Thyroid gland (tissue), 4 donors: ENCODE measurements around the gene AGFG2. TPM values are rescaled to one million over a fixed set of nuclear protein-coding genes. Genes with fewer than 3 reads are reported as not detected.

Source experiments
- DNase-seq, 2 donors: peaks; one replicate each; pipeline ENCODE4 v3.0.0-alpha.2; 2019
- H3K27ac ChIP-seq, 3 donors: fragments of 200-600 bp; sonication (generic); 1 replicate in 2 of 3; 2 replicates in 1 of 3; pipeline ENCODE4 v1.5.1; 2016 to 2019; ENCODE audit warnings: mild to moderate bottlenecking in 1 of 3, moderate library complexity in 1 of 3
- H3K27me3 ChIP-seq: fragments of 200-600 bp; sonication (generic); one replicate; pipeline ENCODE4 v1.5.1; 2019
- H3K36me3 ChIP-seq, 2 donors: fragments of 200-600 bp; sonication (generic); one replicate each; pipeline ENCODE4 v1.5.1; 2016 to 2019
- H3K4me1 ChIP-seq, 2 donors: fragments of 200-600 bp; sonication (generic); one replicate each; pipeline ENCODE4 v1.5.1; 2017 to 2019
- H3K4me3 ChIP-seq, 3 donors: fragments of 200-600 bp; sonication (generic); replicated peaks in 1 of 3; 1 replicate in 2 of 3; 2 replicates in 1 of 3; pipeline ENCODE4 v1.5.1; 2016; ENCODE audit warnings: mild to moderate bottlenecking in 1 of 3
- H3K9me3 ChIP-seq: fragments of 200-600 bp; sonication (generic); one replicate; pipeline ENCODE4 v1.5.1; 2017
- CTCF ChIP-seq, 6 experiments: fragments of 200-600 bp in 3 of 6; fragments of 450-650 bp in 3 of 6; sonication (generic) in 3 of 6; IDR thresholded peaks; one replicate each; pipeline ENCODE4 v1.5.1; 2016 to 2019; ENCODE audit warnings: antibody characterized with exemption in 6 of 6, mild to moderate bottlenecking in 2 of 6, inconsistent platforms in 1 of 6, moderate library complexity in 1 of 6
- POLR2A ChIP-seq, 2 donors: fragments of 450-650 bp; IDR thresholded peaks; one replicate each; pipeline ENCODE4 v1.6.1; 2017; ENCODE audit warnings: antibody characterized with exemption in 2 of 2, mild to moderate bottlenecking in 2 of 2, moderate library complexity in 1 of 2
- WGBS, 2 donors: methylation state at CpG; one replicate each; pipeline ENCODE4 v1.1.5; 2017; 5-methylcytosine and 5-hydroxymethylcytosine counted together
- intact Hi-C: fragments of 100-400 bp; cut with DNase I; formaldehyde crosslinking; loops from one replicate; pipeline ENCODE4 v1.15.1; 2023
- small RNA-seq: library from RNA; depleted of rRNA; stranded (forward); fragments of <200 nt; gene quantifications from one replicate; pipeline ENCODE3, GENCODE V24; 2016
- total RNA-seq, 4 donors: library from RNA; depleted of rRNA; stranded (reverse); fragments of >200 nt; gene quantifications; one replicate each; pipeline ENCODE4 v1.2.3, GENCODE V29; 2016

AGFG2 gene
- total RNA-seq, 4 donors from 2014 or later = 26.1 to 34.6 (median 28.0) TPM

DNA sequence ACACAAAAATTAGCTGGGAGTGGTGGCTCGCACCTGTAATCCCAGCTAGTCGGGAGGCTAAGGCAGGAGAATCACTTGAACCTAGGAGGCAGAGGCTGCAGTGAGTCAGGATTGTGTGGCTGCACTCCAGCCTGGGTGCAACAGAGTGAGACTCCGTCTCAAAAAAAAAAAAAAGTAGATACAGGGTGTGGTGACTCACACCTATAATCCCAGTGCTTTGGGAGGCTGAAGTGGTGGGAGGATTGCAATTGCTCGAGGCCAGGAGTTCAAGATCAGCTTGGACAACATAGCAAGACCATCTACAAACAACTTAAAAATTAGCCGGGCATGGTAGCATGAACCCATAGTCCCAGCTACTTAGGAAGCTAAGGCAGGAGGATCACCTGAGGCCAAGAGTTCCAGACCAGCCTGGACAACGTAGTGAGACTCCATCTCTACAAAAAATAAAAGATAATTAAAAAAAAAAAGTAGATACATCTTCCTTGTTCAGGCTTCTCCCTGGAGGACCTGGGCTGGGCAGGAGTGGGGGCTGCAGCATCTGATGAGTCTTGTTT, 75.4 kb downstream of the AGFG2 start:
- DNase-seq = no peak
- Histone ChIP-seq H3K27ac (no peak overlapping the region), H3K4me3 (no peak overlapping the region), H3K4me1 (peaks cover 8 to 12% of the 10 kb centered on the region in 2 donors), H3K27me3 (no peaks in the 10 kb centered on the region), H3K9me3 (no peaks in the 10 kb centered on the region), H3K36me3 (no peaks in the 10 kb centered on the region)
- 86 to 88% methylated on average over 6 of the region's 6 CpGs for WGBS, 2 donors
- TF ChIP-seq POLR2A (IDR thresholded peaks at IDR 0.05) (no peak), CTCF (IDR thresholded peaks at IDR 0.05) (no peak)
- intact Hi-C loops = no loop called here

Small RNAs within 50 kb of the gene (small RNA-seq; reads per million reads assigned to genes)
- gene RN7SL416P = not detected
- gene SAP25 = not detected

Other genes with a start within 250 kb of the AGFG2 start
- gene SPDYE3, start 231.5 kb upstream of the AGFG2 start, total RNA-seq = not detected
- gene PILRB, start 181.1 kb upstream of the AGFG2 start, total RNA-seq = 10 to 100 TPM; 60.9 to 86.5 (median 73.9) TPM
- gene PILRA, start 165.7 kb upstream of the AGFG2 start, total RNA-seq = 1 to 10 TPM; 2.4 to 6.4 (median 4.4) TPM
- 1 to 10 TPM; 3.6 to 7.1 (median 4.3) TPM for gene ZCWPW1, start 110.5 kb upstream of the AGFG2 start, total RNA-seq
- 10 to 100 TPM; 42.9 to 48.7 (median 45.6) TPM for gene MEPCE, start 109.4 kb upstream of the AGFG2 start, total RNA-seq
- gene PPP1R35, start 102.7 kb upstream of the AGFG2 start, total RNA-seq = 10 to 100 TPM; 28.4 to 67.2 (median 45.5) TPM
- gene SPACDR, start 74.9 kb upstream of the AGFG2 start, total RNA-seq = 1 to 10 TPM in 1 of 4 donors, not detected in 3; 2.0 TPM
- 10 to 100 TPM; 22.7 to 37.8 (median 27.9) TPM for gene TSC22D4, start 60.0 kb upstream of the AGFG2 start, total RNA-seq
- gene NYAP1, start 55.3 kb upstream of the AGFG2 start, total RNA-seq = 1 to 10 TPM in 2 of 4 donors, under 1 TPM in 1, not detected in 1; 0.40 to 1.3 (median 1.0) TPM
- gene SAP25, start 34.7 kb downstream of the AGFG2 start, total RNA-seq = 1 to 10 TPM in 2 of 4 donors, not detected in 2; 1.5 to 6.2 TPM
- gene LRCH4, start 46.9 kb downstream of the AGFG2 start, total RNA-seq = 100 to 1,000 TPM in 1 of 4 donors, 10 to 100 TPM in 3; 55.0 to 107 (median 76.6) TPM
- gene FBXO24, start 47.1 kb downstream of the AGFG2 start, total RNA-seq = under 1 TPM; 0.13 to 0.88 (median 0.50) TPM
- gene PCOLCE, start 63.2 kb downstream of the AGFG2 start, total RNA-seq = 10 to 100 TPM; 12.9 to 36.3 (median 22.1) TPM
- gene MOSPD3, start 73.3 kb downstream of the AGFG2 start, total RNA-seq = 10 to 100 TPM in 3 of 4 donors, 1 to 10 TPM in 1; 9.1 to 22.7 (median 12.3) TPM
- gene TFR2, start 102.3 kb downstream of the AGFG2 start, total RNA-seq = under 1 TPM in 2 of 4 donors, not detected in 2; 0.22 to 0.27 TPM
- gene ACTL6B, start 117.2 kb downstream of the AGFG2 start, total RNA-seq = under 1 TPM in 1 of 4 donors, not detected in 3; 0.93 TPM
- 100 to 1,000 TPM; 168 to 221 (median 186) TPM for gene GNB2, start 134.5 kb downstream of the AGFG2 start, total RNA-seq
- 10 to 100 TPM; 30.5 to 46.9 (median 35.3) TPM for gene GIGYF1, start 155.0 kb downstream of the AGFG2 start, total RNA-seq
- gene POP7, start 166.9 kb downstream of the AGFG2 start, total RNA-seq = 10 to 100 TPM; 15.8 to 44.8 (median 21.0) TPM
- not detected for gene EPO, start 181.3 kb downstream of the AGFG2 start, total RNA-seq
- under 1 TPM in 2 of 4 donors, not detected in 2; under 0.01 TPM for gene ZAN, start 194.4 kb downstream of the AGFG2 start, total RNA-seq